Endothelial cell of umbilical vein (primary cell): ENCODE measurements around the gene CAMK2N2. TPM values are rescaled to one million over a fixed set of nuclear protein-coding genes. Genes with fewer than 3 reads are reported as not detected.
A peak's percentile ranks its signal among the peaks of the same experiment; 100 is the strongest.

ENCODE experiments used
- BruUV-seq: library from RNA; stranded (reverse); fragments of 400-500 nt; replicated peaks from 2 replicates; lab custom pipeline; 2021; lab: Mats Ljungman, UMichigan
- CTCF ChIA-PET: fragments of 300-600, 350-600 bp; sonication (Branson Sonifier 250); formaldehyde crosslinking; loops from one replicate; lab custom pipeline; 2021; ENCODE audit warnings: antibody characterized with exemption, inconsistent platforms; lab: Charles Lee
- POLR2A ChIA-PET: fragments of 300-600, 350-600 bp; sonication (Branson Sonifier 250); formaldehyde crosslinking; loops from one replicate; lab custom pipeline; 2021; ENCODE audit warnings: antibody characterized with exemption, inconsistent platforms; lab: Charles Lee
- DNase-seq: peaks from one replicate; pipeline ENCODE4 v3.0.0-alpha.2; 2011; ENCODE audit warnings: low read depth, low spot score
- FAIRE-seq: peaks from 2 replicates; lab custom pipeline; 2011; peaks lifted over from hg19 to GRCh38; lab: Jason Lieb, UNC
- H2AFZ ChIP-seq: 2 replicates; pipeline ENCODE4 v1.6.0; 2012; ENCODE audit warnings: low read depth, low read length, control low read depth, inconsistent platforms
- H3K27ac ChIP-seq: 2 replicates; pipeline ENCODE4 v1.5.1; 2011; ENCODE audit warnings: low read depth, mild to moderate bottlenecking, control low read depth, low read length, moderate library complexity; ENCODE audit not compliant: insufficient read depth
- H3K27me3 ChIP-seq, 2 experiments: 2 replicates each; pipeline versions ENCODE4 v1.6.0 to v1.6.1; 2011; ENCODE audit warnings: low read length in 2 of 2, mixed read lengths in 1 of 2; ENCODE audit not compliant: control insufficient read depth in 2 of 2, insufficient read depth in 2 of 2
- H3K36me3 ChIP-seq, 2 experiments: 2 replicates in 1 of 2; 3 replicates in 1 of 2; pipeline ENCODE4 v1.5.1; 2011; ENCODE audit warnings: low read length in 2 of 2, mild to moderate bottlenecking in 1 of 2, moderate library complexity in 1 of 2; ENCODE audit not compliant: control insufficient read depth in 2 of 2, insufficient read depth in 2 of 2; ENCODE audit errors: extremely low read depth in 1 of 2
- H3K4me1 ChIP-seq: 3 replicates; pipeline ENCODE4 v1.5.1; 2011; ENCODE audit warnings: mild to moderate bottlenecking, low read length; ENCODE audit not compliant: control insufficient read depth, insufficient read depth; ENCODE audit errors: extremely low read depth
- H3K4me2 ChIP-seq: 2 replicates; pipeline ENCODE4 v1.6.1; 2011; ENCODE audit warnings: low read length, control low read depth, mixed read lengths; ENCODE audit not compliant: insufficient read depth
- H3K4me3 ChIP-seq, 3 experiments: fragments of 200-600 bp in 1 of 3; sonication (generic), shearing (Covaris generic) in 1 of 3; replicated peaks in 1 of 3; 2 replicates each; pipeline ENCODE4 v1.5.1; 2011 to 2016; ENCODE audit warnings: control low read depth in 3 of 3, low read length in 3 of 3, mild to moderate bottlenecking in 2 of 3, inconsistent platforms in 1 of 3, low read depth in 1 of 3, moderate library complexity in 1 of 3; ENCODE audit not compliant: insufficient read depth in 1 of 3
- H3K79me2 ChIP-seq: 2 replicates; pipeline ENCODE4 v1.6.0; 2012; ENCODE audit warnings: low read length, inconsistent platforms; ENCODE audit not compliant: control insufficient read depth, insufficient read depth
- H3K9ac ChIP-seq: replicated peaks from 2 replicates; pipeline ENCODE3; 2011; ENCODE audit warnings: low read length, control low read depth; ENCODE audit not compliant: insufficient read depth; ENCODE audit errors: extremely low read depth
- H3K9me1 ChIP-seq: replicated peaks from 3 replicates; pipeline ENCODE4 v1.6.0; 2011; ENCODE audit warnings: mild to moderate bottlenecking, low read length; ENCODE audit not compliant: control insufficient read depth, insufficient read depth; ENCODE audit errors: extremely low read depth
- H3K9me3 ChIP-seq: replicated peaks from 2 replicates; pipeline ENCODE4 v1.5.1; 2012; ENCODE audit warnings: low read length, inconsistent platforms; ENCODE audit not compliant: control insufficient read depth, insufficient read depth
- H4K20me1 ChIP-seq: replicated peaks from 2 replicates; pipeline ENCODE3; 2011; ENCODE audit warnings: mild to moderate bottlenecking, low read length; ENCODE audit not compliant: control insufficient read depth, insufficient read depth; ENCODE audit errors: extremely low read depth
- CTCF ChIP-seq, 2 donors: IDR thresholded peaks; 1 replicate in 1 of 2; 2 replicates in 1 of 2; pipeline ENCODE4 v1.5.1; 2011; ENCODE audit warnings: low read length in 2 of 2, mild to moderate bottlenecking in 2 of 2, moderate library complexity in 2 of 2, control low read depth in 1 of 2, inconsistent platforms in 1 of 2, low read depth in 1 of 2; ENCODE audit not compliant: insufficient read depth in 1 of 2; ENCODE audit errors: extremely low read depth in 1 of 2
- FOS ChIP-seq: IDR thresholded peaks from 2 replicates; pipeline ENCODE4 v1.6.1; 2011; ENCODE audit warnings: mild to moderate bottlenecking, low read length, moderate library complexity, borderline replicate concordance; ENCODE audit not compliant: insufficient read depth
- JUN ChIP-seq: IDR thresholded peaks from 2 replicates; pipeline ENCODE4 v1.6.1; 2011; ENCODE audit warnings: borderline replicate concordance, low read depth; ENCODE audit not compliant: insufficient read length, insufficient read depth
- MYC ChIP-seq: IDR thresholded peaks from one replicate; pipeline ENCODE4 v1.6.1; 2011; ENCODE audit warnings: mild to moderate bottlenecking, low read depth, low read length
- POLR2A ChIP-seq: IDR thresholded peaks from 2 replicates; pipeline ENCODE4 v1.6.1; 2012; ENCODE audit warnings: low read depth, mild to moderate bottlenecking, control low read depth, low read length
- POLR2AphosphoS5 ChIP-seq: IDR thresholded peaks from 2 replicates; pipeline ENCODE4 v1.6.1; 2012; ENCODE audit warnings: low read depth, mild to moderate bottlenecking, control low read depth, low read length, moderate library complexity; ENCODE audit not compliant: insufficient read depth
- dilution Hi-C: fragments of 300-500 bp; cut with MboI; formaldehyde crosslinking; loops from one replicate; pipeline ENCODE4 v1.15.0; 2019; ENCODE audit warnings: low sequenced_read_pairs; ENCODE audit not compliant: extremely low pct_ligation_motif_present
- intact Hi-C: fragments of 100-400 bp; cut with micrococcal nuclease; formaldehyde crosslinking; loops from one replicate; pipeline ENCODE4 v1.10.0; 2022
- polyA plus RNA-seq, 4 experiments: library from polyadenylated mRNA; depleted of rRNA in 3 of 4; stranded (reverse) in 3 of 4; unstranded in 1 of 4; fragments of >200 nt; gene quantifications; 2 replicates each; pipeline versions ENCODE4 v1.2.1 to v1.2.3, GENCODE V29; 2011 to 2012; ENCODE audit warnings: missing spikeins in 1 of 4
- total RNA-seq: library from RNA; stranded (reverse); gene quantifications from 2 replicates; pipeline ENCODE4 v1.2.3, GENCODE V29; 2021
- TF ChIP-seq, protein P1 (sequence below): IDR thresholded peaks from 2 replicates; pipeline ENCODE4 v1.6.1; 2011; ENCODE audit not compliant: insufficient read depth, insufficient read length

Gene CAMK2N2
- total and polyA plus RNA-seq, 2 donors (not counting 3 experiments of a cell fraction or from before 2014, with no cell fraction given): 0.11 TPM; not detected in 1

DNA sequence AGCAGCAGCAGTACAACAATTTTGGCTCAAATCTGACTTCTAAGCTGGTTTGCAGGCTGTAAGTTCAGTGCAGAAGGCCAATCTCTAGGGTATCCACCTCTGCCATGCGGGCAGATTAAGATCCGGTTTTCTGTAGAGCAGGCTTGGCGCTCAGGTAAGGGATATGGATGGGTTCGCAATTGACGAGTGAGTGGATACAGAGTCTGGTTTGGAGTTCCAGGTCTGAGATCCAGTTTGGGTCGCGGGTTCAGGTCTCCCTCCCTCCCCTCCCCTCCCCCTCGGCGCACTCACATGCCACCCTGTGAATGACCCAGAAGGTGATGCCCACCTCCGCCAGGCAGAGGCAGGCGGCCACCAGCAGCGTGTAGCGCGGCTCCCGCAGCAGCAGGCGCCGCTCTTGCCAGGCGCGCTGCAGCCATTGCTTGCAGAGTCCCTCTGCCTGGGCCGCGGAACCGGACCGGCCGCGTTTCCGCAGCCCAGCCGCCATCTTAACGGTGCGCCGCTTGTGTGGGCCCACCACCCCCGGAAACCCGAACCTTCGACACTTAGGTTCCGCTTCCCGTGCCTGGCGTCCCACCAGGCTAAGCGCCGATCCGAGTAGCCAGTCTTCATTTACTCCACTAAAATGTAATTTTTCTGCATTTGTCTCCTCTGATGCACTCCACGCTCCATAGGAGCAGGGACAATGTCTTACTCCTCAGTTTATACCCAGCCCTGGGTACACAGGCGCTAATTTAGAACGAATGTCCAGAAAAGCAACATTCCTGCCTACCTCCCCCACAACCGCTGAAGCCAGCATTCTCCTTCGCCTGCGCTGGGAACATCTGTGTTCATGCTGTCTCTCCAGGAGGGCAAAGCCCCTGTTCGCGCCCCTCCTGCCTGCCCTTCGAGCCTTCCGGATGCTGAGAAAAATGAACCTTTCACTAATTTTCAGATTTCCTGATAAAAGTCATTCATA, 12.6 kb downstream of the CAMK2N2 start, which contains the start of gene ALG3:
ALG3 (minus strand) TSS at position 509 of the 958 bp plus-strand sequence; CDS start at position 487, 22 bp downstream.
- dilution Hi-C loops: no loop called here
- CTCF ChIA-PET: interaction anchor here (1.2 to 1.4 kb wide), 5 partner anchors 18 to 359 kb away, joined by 3 to 21 read pairs (median 6); partner anchors contain the start of gene ABCF3
- Histone ChIP-seq H3K9me1 (no peaks in the 10 kb centered on the region), H4K20me1 (no peaks in the 10 kb centered on the region), H3K36me3 (peaks cover 0 to 10% of the 10 kb centered on the region in 2 experiments), H3K9ac (peak within 1 kb of the TSS; percentile 90), H3K27me3 (no peaks in the 10 kb centered on the region), H2AFZ (peak within 1 kb of the TSS; percentile 99), H3K9me3 (no peaks in the 10 kb centered on the region), H3K27ac (peak within 1 kb of the TSS; percentile 89), H3K4me3 (peak within 1 kb of the TSS; percentile 15 to 100 (median 76)), H3K4me2 (peak within 1 kb of the TSS; percentile 97), H3K79me2 (peaks cover 4% of the 10 kb centered on the region), H3K4me1 (peaks cover 7% of the 10 kb centered on the region)
- peak; percentile 42 for FAIRE-seq
- BruUV-seq: no TSS peak
- intact Hi-C loops: loop anchor here (1.0 to 5.0 kb wide), 2 partner anchors 51 to 206 kb away; partner anchors contain the start of gene PSMD2
- TF ChIP-seq, protein P1, sequence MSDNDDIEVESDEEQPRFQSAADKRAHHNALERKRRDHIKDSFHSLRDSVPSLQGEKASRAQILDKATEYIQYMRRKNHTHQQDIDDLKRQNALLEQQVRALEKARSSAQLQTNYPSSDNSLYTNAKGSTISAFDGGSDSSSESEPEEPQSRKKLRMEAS: peak; percentile 37
- TF ChIP-seq FOS (no peak), JUN (no peak), MYC (peak; percentile 46), POLR2AphosphoS5 (peak; percentile 93), CTCF (IDR thresholded peaks at IDR 0.05; ENCODE audit: extremely low read depth in 1 of 2, insufficient read depth in 1 of 2, low read depth in 1 of 2, low read length in 2 of 2) (no peak), POLR2A (peak; percentile 92)
- POLR2A ChIA-PET: no interaction called here
- DNase-seq: peak; percentile 83
